Transverse colon (tissue), 4 donors: ENCODE results near the gene KLK13.

Source experiments
- CTCF ChIP-seq, 5 experiments: fragments of 200-600 bp in 3 of 5; fragments of 450-650 bp in 2 of 5; sonication (generic) in 3 of 5; IDR thresholded peaks; 1 replicate in 2 of 5; 2 replicates in 3 of 5; pipeline ENCODE4 v1.5.1; 2016 to 2017; ENCODE audit warnings: antibody characterized with exemption in 5 of 5, inconsistent platforms in 3 of 5, mild to moderate bottlenecking in 2 of 5, moderate library complexity in 1 of 5
- POLR2AphosphoS5 ChIP-seq, 3 donors: sonication (generic); formaldehyde crosslinking; IDR thresholded peaks; one replicate each; pipeline ENCODE4 v1.6.1; 2016; ENCODE audit warnings: antibody characterized with exemption in 3 of 3

GRCh38 chr19:51031220-51031879, 33.5 kb downstream of the KLK13 start:
- no peak for TF ChIP-seq CTCF (IDR thresholded peaks at IDR 0.05)
- TF ChIP-seq POLR2AphosphoS5 (IDR thresholded peaks at IDR 0.05), result no peak
